Kidney tubule cell (primary cell): ENCODE data around the gene MEGF9.
A peak's percentile ranks its signal among the peaks of the same experiment; 100 is the strongest.

Experiments used
- DNase-seq: peaks from one replicate; pipeline ENCODE4 v3.0.0-alpha.2; 2018; ENCODE audit warnings: low spot score

MEGF9 gene

GRCh38 chr9:120730654-120731514 lies 16.6 kb upstream of the MEGF9 start:
- DNase-seq = peak; percentile 99

DNA sequence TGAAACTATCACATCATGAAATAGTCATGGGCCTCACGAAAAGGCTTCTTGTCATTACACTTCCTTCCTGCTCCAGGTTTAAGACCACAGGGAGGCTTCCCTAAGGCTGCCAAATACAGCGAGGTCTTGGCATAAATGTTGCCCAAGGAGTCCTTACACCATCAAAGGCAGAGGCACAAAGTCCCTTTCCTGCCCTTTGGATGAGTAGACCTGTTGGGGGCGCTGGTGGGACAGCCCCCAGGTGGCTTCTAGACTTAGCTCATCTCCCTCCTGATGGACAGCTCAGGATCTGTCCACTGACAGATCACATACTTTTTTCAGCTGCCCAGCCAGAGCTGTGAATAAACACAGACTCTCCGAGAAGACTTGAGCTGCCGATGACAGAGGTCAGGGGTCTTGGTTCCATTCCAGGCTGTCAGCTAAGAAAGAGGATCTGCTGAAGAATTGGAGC lies 15.5 kb upstream of the MEGF9 start:
- peak; percentile 61 for DNase-seq

- no peak for DNase-seq
Measured at GRCh38 chr9:120726484-120726883, 12.2 kb upstream of the MEGF9 start.

DNA sequence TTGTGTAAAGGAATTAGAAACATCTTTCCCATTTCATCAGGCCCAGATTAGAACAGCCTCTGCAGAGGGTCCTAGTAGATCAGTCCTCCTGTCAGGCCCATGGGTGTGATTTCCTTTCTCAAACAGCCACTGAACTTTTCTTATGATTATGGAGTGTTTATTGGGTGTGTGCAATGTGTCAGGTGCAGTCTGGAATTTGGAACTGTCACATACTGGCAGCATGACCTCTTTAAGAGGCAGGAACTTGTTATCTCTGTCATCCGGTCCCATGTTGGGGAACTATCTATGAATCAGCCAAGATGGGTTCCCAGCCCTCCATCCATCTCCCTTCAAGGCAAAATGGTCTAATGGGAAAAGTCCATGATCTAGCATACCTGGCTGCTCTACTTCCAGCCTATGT lies 11.6 kb upstream of the MEGF9 start:
- DNase-seq = no peak

DNA sequence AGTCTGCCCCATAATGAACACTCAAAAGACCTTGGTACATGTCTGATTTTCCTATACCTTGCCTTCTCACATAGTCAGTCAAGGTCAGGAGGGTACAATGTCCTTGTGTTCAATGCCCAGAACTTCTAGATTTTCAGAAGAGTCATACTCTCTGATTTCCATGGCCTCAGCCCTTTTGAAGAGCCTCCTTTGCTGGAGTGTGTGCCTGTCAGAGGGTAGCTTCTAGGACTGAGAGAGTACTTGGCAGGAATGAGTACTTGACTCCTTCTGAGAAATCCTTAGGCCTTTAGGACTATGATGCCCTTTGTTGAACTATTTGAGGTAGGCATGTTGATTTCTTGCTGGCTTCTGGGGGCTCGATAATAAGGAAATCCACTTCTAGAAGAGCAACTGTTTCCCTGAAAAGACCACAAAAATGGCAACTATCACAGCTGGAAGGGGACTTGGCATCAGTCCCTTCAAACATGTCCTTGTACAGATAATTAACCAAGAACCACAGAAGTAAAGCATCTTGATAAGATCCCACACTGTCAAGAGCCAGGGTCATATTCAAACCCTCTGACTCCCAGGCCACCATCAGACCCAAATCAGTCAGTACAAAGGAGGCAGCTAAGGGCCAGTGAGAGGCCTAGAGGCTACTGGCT lies 10.6 kb upstream of the MEGF9 start:
- no peak for DNase-seq

DNA sequence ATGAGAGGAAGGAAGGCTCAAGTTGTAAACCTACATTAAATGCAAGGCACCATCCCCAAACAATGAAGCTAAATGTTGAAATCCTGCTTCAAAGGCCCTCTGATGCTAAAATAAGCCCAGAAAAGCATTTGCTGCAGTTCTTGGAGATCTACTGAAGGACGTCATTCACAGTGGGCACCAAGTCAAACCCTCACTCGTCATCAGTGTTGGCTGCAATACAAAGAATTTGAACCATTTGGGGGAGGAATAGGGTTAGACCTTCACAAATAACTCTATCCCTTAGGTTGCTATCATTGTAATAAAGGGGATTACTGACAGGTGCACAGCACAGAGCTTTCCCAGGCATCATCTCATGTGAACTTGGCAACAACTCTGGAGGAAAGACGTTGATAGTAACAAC lies 9.3 kb upstream of the MEGF9 start:
- DNase-seq = no peak

GRCh38 chr9:120720404-120720803 lies 6.1 kb upstream of the MEGF9 start:
- no peak for DNase-seq

DNA sequence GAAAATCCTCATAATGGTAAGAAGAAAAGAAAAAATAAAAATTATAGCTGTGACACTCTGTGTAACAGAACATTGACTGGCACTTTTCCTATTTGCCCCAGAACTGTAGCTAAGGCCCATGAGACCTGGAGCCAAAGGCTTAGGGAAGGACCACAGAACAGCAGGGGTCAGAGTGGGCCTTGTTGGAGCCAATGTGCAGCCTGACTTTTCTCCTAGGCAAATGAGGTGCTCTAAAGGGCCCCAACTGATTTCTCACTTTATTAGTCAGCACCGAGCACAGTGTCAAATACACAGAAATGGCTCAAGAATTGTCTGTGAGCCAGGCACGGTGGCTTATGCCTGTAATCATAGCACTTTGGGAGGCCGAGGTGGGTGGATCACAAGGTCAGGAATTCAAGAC lies 4.0 kb upstream of the MEGF9 start:
- no peak for DNase-seq

GRCh38 chr9:120717176-120717575 lies 2.9 kb upstream of the MEGF9 start:
- DNase-seq = no peak

GRCh38 chr9:120716483-120716882 lies 2.2 kb upstream of the MEGF9 start:
- DNase-seq = no peak

DNA sequence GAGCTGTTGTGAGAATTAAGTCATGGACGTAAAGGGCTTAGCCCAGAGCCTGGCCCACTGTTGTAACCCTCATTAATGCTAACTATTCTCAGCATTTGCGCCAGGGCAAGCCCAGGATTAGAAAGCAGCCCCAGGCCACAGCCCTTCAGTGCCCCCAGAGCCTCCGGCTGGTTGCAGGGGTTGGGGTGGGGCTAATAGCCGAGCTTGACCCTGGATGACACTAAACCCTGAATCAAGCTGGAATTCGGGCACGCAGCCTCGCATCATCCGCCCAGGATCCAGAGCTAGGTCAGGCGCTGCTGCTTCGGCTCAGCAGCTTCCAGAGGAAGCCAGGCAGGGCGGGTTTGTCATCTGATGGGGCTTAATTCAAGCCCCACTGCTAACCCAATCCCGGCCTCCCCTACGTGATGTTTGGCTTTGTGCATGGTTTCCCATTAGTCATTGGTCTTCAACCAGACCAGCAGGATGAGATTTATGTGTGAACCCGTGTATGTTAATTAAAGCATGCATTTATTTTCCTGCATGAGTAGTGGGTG lies 1.2 kb upstream of the MEGF9 start:
- peak; percentile 86 for DNase-seq

DNA sequence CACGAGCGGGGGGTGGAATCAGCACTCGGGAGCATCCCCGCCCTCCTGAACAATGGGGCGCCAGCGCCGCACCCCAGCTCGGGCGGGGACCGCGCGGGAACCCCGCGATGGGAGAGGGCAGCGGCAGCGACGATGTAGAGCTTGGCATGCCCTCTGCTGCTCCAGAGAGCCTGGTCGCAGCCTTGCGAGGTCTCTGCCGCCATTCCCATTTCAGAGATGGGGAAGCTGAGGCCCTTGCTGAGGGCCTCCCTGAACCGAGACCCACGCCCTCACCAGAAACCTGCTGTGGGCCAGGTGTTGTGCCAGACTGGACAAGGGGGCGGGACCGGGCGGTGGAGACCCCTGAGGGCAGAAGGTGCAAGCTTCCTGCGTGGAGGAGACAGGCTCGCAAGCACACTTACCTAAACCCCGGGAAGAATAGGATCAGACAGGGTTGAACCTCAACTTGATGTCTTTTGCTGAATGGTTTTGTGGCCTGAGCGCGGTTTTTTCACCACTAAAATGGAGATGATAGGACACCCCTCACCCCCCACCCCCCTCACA lies 647 bp upstream of the MEGF9 start:
- no peak for DNase-seq

DNA sequence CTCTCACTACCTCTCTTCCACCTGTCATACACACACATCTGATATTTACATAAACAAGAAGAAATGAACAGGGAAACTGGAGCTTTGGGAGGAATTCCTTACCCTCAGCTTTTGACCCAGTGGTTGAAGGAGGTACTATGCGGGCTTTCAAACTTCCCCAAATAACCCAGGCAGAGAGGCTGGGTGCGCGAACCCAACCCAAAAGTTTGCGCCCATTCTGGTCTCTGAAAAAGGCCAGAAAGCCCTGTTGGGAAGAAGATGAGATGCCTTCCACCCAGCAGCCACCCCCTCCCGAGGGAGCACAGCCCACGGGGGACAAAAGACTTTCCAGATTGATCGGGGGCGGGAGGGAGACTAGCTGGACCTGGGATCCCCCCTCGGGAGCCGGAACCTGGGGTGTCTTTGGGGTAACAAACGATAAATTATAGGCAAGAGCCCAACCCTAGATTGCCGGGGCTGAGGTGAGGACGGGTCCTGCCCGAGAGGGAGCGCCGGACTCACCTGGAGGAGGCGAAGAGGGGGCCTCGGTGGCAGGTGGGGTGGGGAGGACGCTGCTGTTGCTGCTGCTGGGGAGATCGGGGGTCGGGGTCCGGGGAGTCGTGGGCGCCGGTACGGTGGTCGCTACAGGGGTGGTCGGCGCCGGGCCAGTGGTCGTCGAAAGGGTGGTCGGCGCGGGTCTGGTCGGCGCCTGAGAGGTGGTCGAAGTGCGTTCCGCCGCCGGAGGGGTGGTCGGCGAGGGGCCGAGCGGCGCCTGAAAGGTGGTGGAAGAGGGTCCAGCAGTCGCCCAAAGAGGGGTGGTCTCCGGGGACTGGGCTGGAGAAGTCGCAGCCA lies 798 bp downstream of the MEGF9 start:
- DNase-seq = peak; percentile 22

DNA sequence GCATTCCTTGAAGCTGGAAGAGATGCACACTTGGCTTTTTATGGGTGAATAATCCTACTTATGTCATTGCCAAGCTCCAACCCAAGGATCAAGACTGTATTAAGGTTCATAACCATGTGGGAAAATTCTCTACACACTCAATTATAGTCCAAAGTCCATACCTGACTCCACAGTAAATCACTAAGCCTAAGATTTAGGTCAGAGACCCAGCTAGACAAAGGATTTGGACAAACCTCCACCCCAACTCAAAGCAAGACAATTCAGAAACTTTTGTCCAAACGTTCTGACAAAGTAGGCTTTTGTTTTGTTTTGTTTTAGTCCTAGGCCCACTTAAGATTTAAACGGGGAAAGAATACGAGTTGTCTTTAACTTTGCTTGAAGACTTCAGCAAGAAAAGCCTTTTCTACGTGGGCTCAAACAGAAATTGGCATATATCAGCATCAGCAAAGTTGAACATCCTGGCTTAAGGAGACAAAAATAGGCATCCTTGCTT lies 1.7 kb downstream of the MEGF9 start:
- peak; percentile 41 for DNase-seq

DNA sequence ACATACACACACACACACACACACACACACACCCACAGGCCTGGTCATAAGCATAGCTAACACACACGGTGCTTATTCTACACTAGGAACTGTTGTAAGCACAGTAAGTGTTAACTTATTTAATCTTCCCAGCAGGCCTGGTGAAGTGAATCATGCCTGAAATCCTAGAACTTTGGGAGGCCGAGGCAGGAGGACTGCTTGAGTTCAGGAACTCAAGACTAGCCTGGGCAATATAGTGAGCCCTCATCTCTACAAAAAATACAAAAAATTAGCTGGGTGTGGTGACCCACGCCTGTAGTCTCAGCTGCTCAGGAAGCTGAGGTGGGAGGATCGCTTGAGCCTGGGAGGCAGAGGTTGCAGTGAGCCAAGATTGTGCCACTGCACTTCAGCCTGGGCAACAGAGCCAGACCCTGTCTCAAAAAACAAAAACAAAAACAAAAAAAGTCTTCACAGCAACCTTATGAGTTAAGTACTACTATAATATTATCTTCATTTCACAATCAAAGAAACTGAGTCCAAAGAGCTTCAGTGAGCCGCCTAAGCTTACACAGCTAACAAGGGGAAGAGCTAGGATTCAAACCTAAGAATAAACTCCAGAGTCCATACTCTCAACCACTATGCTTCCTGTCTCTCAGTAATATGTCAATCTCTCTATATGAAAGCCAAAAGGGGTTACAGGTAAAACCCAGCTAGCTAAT lies 2.3 kb downstream of the MEGF9 start:
- DNase-seq = peak; percentile 39

DNA sequence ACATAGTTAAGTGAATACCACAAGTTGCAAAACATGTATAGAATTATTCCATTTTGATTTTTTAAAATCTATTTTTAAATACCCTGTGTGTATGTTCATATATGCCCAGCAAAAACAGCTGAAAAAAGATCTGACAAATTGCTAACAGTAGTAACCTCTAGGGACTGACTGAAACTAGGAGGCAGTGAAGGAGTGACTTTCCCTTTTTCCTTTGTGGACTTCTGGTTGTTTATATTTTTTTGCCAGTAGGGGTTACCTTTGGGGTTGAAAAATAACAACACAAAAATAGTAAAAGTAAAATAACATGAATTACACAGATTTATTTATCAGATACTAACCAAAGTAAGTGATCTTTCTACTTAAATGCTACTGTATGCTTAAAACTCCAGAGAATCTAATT lies 2.9 kb downstream of the MEGF9 start:
- DNase-seq = no peak

DNA sequence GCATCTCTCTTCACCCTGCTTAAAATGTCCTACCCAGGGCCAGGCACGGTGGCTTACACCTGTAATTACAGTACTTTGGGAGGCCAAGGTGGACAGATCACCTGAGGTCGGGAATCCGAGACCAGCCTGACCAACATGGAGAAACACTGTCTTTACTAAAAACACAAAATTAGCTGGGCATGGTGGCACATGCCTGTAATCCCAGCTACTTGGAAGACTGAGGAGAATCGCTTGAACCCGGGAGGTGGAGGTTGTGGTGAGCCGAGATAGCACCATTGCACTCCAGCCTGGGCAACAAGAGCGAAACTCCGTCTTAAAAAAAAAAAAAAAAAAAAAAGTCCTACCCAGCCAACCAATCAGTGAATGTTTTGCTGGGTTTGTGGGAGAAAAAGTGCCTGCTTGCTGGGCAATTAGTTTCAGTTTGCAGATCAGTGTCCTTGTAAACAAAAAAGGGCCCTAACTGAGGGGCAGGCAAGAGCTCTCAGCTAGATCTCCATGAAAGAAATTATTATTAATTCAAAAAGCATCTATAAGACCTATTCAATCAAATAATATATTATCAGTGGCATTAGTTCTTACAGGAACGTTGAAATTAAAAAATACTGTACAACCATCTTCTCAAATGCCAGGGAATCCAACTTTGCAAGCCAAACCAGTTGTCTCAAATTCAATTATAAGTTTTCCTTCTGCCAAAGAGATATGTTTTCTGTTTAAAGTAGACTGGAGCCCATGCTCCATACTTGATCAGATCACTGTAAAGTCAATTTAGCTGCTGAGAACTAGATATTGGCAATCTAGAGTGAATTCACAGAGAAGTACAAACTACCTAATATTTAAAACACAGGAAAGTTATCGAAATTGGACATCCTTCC lies 3.9 kb downstream of the MEGF9 start:
- peak; percentile 73 for DNase-seq

GRCh38 chr9:120708526-120709224 lies 5.6 kb downstream of the MEGF9 start:
- DNase-seq = no peak

DNA sequence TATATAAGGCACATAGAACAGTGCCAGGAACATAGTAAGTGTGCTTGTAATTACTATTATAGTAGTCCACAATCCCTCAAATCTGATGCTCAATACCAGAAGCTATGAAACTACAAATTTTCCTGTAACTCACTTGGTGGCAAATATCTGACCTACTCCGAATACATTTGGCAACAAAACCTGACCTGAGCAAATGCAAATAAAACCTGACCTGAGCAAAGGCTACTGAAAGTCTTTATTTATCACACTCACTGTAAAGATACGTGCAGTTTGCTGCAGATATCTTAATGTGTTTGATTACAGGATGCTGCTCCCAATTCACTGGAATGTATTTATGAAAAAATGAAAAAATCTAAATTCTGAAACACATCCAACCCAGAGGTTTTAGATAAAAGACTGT lies 7.1 kb downstream of the MEGF9 start:
- no peak for DNase-seq

- no peak for DNase-seq
Measured at GRCh38 chr9:120705174-120705573, 9.1 kb downstream of the MEGF9 start.
